ENCODE data around the gene RBM19. TPM values are rescaled to one million over a fixed set of nuclear protein-coding genes. Genes with fewer than 3 reads are reported as not detected.

The RBM19 gene
- total and polyA plus RNA-seq, 9 donors, result 11.6 to 44.0 (median 33.9) TPM

GRCh38 chr12:113795445-113795844 is 170.7 kb downstream of the RBM19 start:
- H3K4me3 ChIP-seq, result no peak overlapping the region
- no peaks in the 10 kb centered on the region for H3K36me3 ChIP-seq
- no peak for DNase-seq
- H3K27ac ChIP-seq, result no peak overlapping the region
- H3K4me1 ChIP-seq (ENCODE audit: insufficient read depth), result no peaks in the 10 kb centered on the region
- intact Hi-C loops (cut with DNase I), result no loop called here
- H3K27me3 ChIP-seq, result no peaks in the 10 kb centered on the region
- H3K9me3 ChIP-seq, result no peaks in the 10 kb centered on the region
- WGBS, 3 donors, result 57 to 69% (median 62%) methylated on average over 10 of the region's 10 CpGs
- no peak for TF ChIP-seq POLR2A (IDR thresholded peaks at IDR 0.05)
- TF ChIP-seq EP300 (IDR thresholded peaks at IDR 0.05), result no peak
- TF ChIP-seq CTCF (IDR thresholded peaks at IDR 0.05), result no peak

- WGBS, 3 donors, result 48 to 61% (median 49%) methylated on average over 17 of the region's 17 CpGs
- no peak for DNase-seq
- Histone ChIP-seq H3K27ac (no peak overlapping the region), H3K9me3 (no peaks in the 10 kb centered on the region), H3K27me3 (no peaks in the 10 kb centered on the region), H3K4me3 (no peak overlapping the region), H3K4me1 (ENCODE audit: insufficient read depth) (no peaks in the 10 kb centered on the region), H3K36me3 (no peaks in the 10 kb centered on the region)
- intact Hi-C loops (cut with DNase I), result no loop called here
- no peak for TF ChIP-seq POLR2A (IDR thresholded peaks at IDR 0.05)
- TF ChIP-seq CTCF (IDR thresholded peaks at IDR 0.05), result no peak
- no peak for TF ChIP-seq EP300 (IDR thresholded peaks at IDR 0.05)
Measured at GRCh38 chr12:113794774-113795173, 171.4 kb downstream of the RBM19 start.

GRCh38 chr12:113793250-113793649 is 172.9 kb downstream of the RBM19 start:
- H3K4me1 ChIP-seq (ENCODE audit: insufficient read depth), result no peaks in the 10 kb centered on the region
- H3K27me3 ChIP-seq, result no peaks in the 10 kb centered on the region
- DNase-seq, result no peak
- TF ChIP-seq POLR2A (IDR thresholded peaks at IDR 0.05), result no peak
- no peak for TF ChIP-seq CTCF (IDR thresholded peaks at IDR 0.05)
- no peaks in the 10 kb centered on the region for H3K9me3 ChIP-seq
- H3K4me3 ChIP-seq, result no peak overlapping the region
- intact Hi-C loops (cut with DNase I), result no loop called here
- H3K36me3 ChIP-seq, result no peaks in the 10 kb centered on the region
- WGBS, 3 donors, result 55 to 66% (median 65%) methylated on average over 9 of the region's 9 CpGs
- H3K27ac ChIP-seq, result no peak overlapping the region

GRCh38 chr12:113792450-113792849 is 173.7 kb downstream of the RBM19 start:
- 53 to 60% (median 54%) methylated on average over 6 of the region's 6 CpGs for whole genome bisulfite sequencing, 3 donors

More at GRCh38 chr12:113792450-113792849, 173.7 kb downstream of the RBM19 start:
- intact Hi-C loops (cut with DNase I), result no loop called here
- Histone ChIP-seq H3K4me3 (no peak overlapping the region), H3K4me1 (ENCODE audit: insufficient read depth) (no peaks in the 10 kb centered on the region), H3K36me3 (no peaks in the 10 kb centered on the region), H3K27me3 (no peaks in the 10 kb centered on the region), H3K27ac (no peak overlapping the region), H3K9me3 (no peaks in the 10 kb centered on the region)
- no peak for DNase-seq
- TF ChIP-seq EP300 (IDR thresholded peaks at IDR 0.05) (no peak), CTCF (IDR thresholded peaks at IDR 0.05) (no peak), POLR2A (IDR thresholded peaks at IDR 0.05) (no peak)
